Measurements from ENCODE around the gene THSD4.
"Not testable (repeated sequence)": the region's sequence is repeated elsewhere in the genome, so short reads cannot be mapped to it uniquely, and the experiment has no call there.

Gene THSD4

GRCh38 chr15:71396536-71397125 lies 281.4 kb downstream of the THSD4 start:
- Histone ChIP-seq H4K20me1 (ENCODE audit: insufficient read depth, low read length) (no peaks in the 10 kb centered on the region), H3K9ac (ENCODE audit: low read length) (no peak overlapping the region), H3K4me1 (ENCODE audit: insufficient read depth, low read length, severe bottlenecking) (no peaks in the 10 kb centered on the region), H3K4me3 (ENCODE audit: low read depth, low read length, poor library complexity, severe bottlenecking) (no peak overlapping the region), H2AFZ (ENCODE audit: low read length) (no peak overlapping the region), H3K9me3 (ENCODE audit: low read length) (no peaks in the 10 kb centered on the region), H3K27me3 (ENCODE audit: insufficient read depth, low read length) (no peaks in the 10 kb centered on the region), H3K9me2 (ENCODE audit: low read depth, low read length) (no peaks in the 10 kb centered on the region), H3K36me3 (ENCODE audit: insufficient read depth, low read length) (no peaks in the 10 kb centered on the region), H3F3A (ENCODE audit: insufficient read depth, low read length) (no peaks in the 10 kb centered on the region), H3K27ac (ENCODE audit: low read depth, low read length, poor library complexity, severe bottlenecking) (no peak overlapping the region), H3K4me2 (ENCODE audit: low read length) (no peak overlapping the region), H3K79me2 (ENCODE audit: insufficient read depth, low read length) (no peaks in the 10 kb centered on the region)
- no peak for TF ChIP-seq EZH2 (IDR thresholded peaks at IDR 0.05; ENCODE audit: borderline replicate concordance, low read length)
- TF ChIP-seq, protein P1, sequence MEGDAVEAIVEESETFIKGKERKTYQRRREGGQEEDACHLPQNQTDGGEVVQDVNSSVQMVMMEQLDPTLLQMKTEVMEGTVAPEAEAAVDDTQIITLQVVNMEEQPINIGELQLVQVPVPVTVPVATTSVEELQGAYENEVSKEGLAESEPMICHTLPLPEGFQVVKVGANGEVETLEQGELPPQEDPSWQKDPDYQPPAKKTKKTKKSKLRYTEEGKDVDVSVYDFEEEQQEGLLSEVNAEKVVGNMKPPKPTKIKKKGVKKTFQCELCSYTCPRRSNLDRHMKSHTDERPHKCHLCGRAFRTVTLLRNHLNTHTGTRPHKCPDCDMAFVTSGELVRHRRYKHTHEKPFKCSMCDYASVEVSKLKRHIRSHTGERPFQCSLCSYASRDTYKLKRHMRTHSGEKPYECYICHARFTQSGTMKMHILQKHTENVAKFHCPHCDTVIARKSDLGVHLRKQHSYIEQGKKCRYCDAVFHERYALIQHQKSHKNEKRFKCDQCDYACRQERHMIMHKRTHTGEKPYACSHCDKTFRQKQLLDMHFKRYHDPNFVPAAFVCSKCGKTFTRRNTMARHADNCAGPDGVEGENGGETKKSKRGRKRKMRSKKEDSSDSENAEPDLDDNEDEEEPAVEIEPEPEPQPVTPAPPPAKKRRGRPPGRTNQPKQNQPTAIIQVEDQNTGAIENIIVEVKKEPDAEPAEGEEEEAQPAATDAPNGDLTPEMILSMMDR (IDR thresholded peaks at IDR 0.05; ENCODE audit: low read length): no peak

- no peaks in the 10 kb centered on the region for H4K20me1 ChIP-seq (ENCODE audit: insufficient read depth, low read length)
- no peak for TF ChIP-seq EZH2 (IDR thresholded peaks at IDR 0.05; ENCODE audit: borderline replicate concordance, low read length)
- TF ChIP-seq, protein P1 (IDR thresholded peaks at IDR 0.05; ENCODE audit: low read length): no peak
Measured at GRCh38 chr15:71397377-71397776, 282.1 kb downstream of the THSD4 start.

DNA sequence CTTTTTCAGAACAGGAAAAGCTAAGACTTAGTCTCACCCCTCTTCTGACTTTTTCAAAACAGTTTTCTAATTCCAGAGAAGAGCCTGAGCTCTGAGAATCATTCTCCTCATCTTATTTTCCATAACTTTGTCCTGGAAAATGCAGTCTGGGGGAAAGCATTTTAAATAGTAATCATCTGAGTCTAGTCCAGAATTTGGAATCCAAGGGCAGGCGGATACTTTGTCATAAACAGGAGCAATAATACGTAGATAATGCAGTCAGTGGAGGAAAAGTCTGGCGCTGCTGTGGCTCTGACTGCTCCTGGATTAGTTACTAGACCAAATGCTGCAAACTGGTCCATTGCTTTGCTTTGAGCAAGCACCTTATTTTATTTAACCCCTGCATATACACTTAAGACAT lies 285.0 kb downstream of the THSD4 start:
- no peak overlapping the region for H3K27ac ChIP-seq (ENCODE audit: low read depth, low read length, poor library complexity, severe bottlenecking)
- H4K20me1 ChIP-seq (ENCODE audit: insufficient read depth, low read length): no peaks in the 10 kb centered on the region
- no peak overlapping the region for H3K4me2 ChIP-seq (ENCODE audit: low read length)
- no peaks in the 10 kb centered on the region for H3K36me3 ChIP-seq (ENCODE audit: insufficient read depth, low read length)
- H3K9ac ChIP-seq (ENCODE audit: low read length): no peak overlapping the region
- H3K27me3 ChIP-seq (ENCODE audit: insufficient read depth, low read length): no peaks in the 10 kb centered on the region
- H3F3A ChIP-seq (ENCODE audit: insufficient read depth, low read length): no peaks in the 10 kb centered on the region
- no peaks in the 10 kb centered on the region for H3K9me3 ChIP-seq (ENCODE audit: low read length)
- H3K4me1 ChIP-seq (ENCODE audit: insufficient read depth, low read length, severe bottlenecking): no peaks in the 10 kb centered on the region
- H3K9me2 ChIP-seq (ENCODE audit: low read depth, low read length): no peaks in the 10 kb centered on the region
- H2AFZ ChIP-seq (ENCODE audit: low read length): no peak overlapping the region
- no peak overlapping the region for H3K4me3 ChIP-seq (ENCODE audit: low read depth, low read length, poor library complexity, severe bottlenecking)
- TF ChIP-seq, protein P1 (IDR thresholded peaks at IDR 0.05; ENCODE audit: low read length): no peak
- TF ChIP-seq EZH2 (IDR thresholded peaks at IDR 0.05; ENCODE audit: borderline replicate concordance, low read length): no peak
- H3K79me2 ChIP-seq (ENCODE audit: insufficient read depth, low read length): no peaks in the 10 kb centered on the region

More at GRCh38 chr15:71397377-71397776, 282.1 kb downstream of the THSD4 start:
- Histone ChIP-seq H3K79me2 (ENCODE audit: insufficient read depth, low read length) (no peaks in the 10 kb centered on the region), H3K9ac (ENCODE audit: low read length) (no peak overlapping the region), H2AFZ (ENCODE audit: low read length) (no peak overlapping the region), H3K4me3 (ENCODE audit: low read depth, low read length, poor library complexity, severe bottlenecking) (no peak overlapping the region), H3K9me2 (ENCODE audit: low read depth, low read length) (no peaks in the 10 kb centered on the region), H3K4me2 (ENCODE audit: low read length) (no peak overlapping the region), H3K9me3 (ENCODE audit: low read length) (no peaks in the 10 kb centered on the region), H3K27ac (ENCODE audit: low read depth, low read length, poor library complexity, severe bottlenecking) (no peak overlapping the region), H3K27me3 (ENCODE audit: insufficient read depth, low read length) (no peaks in the 10 kb centered on the region), H3F3A (ENCODE audit: insufficient read depth, low read length) (no peaks in the 10 kb centered on the region), H3K4me1 (ENCODE audit: insufficient read depth, low read length, severe bottlenecking) (no peaks in the 10 kb centered on the region), H3K36me3 (ENCODE audit: insufficient read depth, low read length) (no peaks in the 10 kb centered on the region)

GRCh38 chr15:71401728-71402127 lies 286.5 kb downstream of the THSD4 start:
- not testable (repeated sequence) for H3K27me3 ChIP-seq (ENCODE audit: insufficient read depth, low read length); H2AFZ ChIP-seq (ENCODE audit: low read length); H3K9me3 ChIP-seq (ENCODE audit: low read length); H3K4me2 ChIP-seq (ENCODE audit: low read length); H3K27ac ChIP-seq (ENCODE audit: low read depth, low read length, poor library complexity, severe bottlenecking); H3K79me2 ChIP-seq (ENCODE audit: insufficient read depth, low read length); H3F3A ChIP-seq (ENCODE audit: insufficient read depth, low read length); H4K20me1 ChIP-seq (ENCODE audit: insufficient read depth, low read length); H3K4me3 ChIP-seq (ENCODE audit: low read depth, low read length, poor library complexity, severe bottlenecking); H3K4me1 ChIP-seq (ENCODE audit: insufficient read depth, low read length, severe bottlenecking); H3K9ac ChIP-seq (ENCODE audit: low read length); H3K9me2 ChIP-seq (ENCODE audit: low read depth, low read length); H3K36me3 ChIP-seq (ENCODE audit: insufficient read depth, low read length)
